GM12878 (cell line): ENCODE measurements around the gene IL1RAPL1. TPM values are rescaled to one million over a fixed set of nuclear protein-coding genes. Genes with fewer than 3 reads are reported as not detected.

Experiments
- ATAC-seq: fragments of 200-7000 bp; cut with Tn5 transposase; 3 replicates; pipeline ENCODE4 v1.9.1; 2020; ENCODE audit warnings: mild to moderate bottlenecking, moderate library complexity
- BruUV-seq: library from RNA; stranded (reverse); fragments of 400-500 nt; replicated peaks from 2 replicates; lab custom pipeline; 2021; lab: Mats Ljungman, UMichigan
- CTCF ChIA-PET: fragments of 300-600 bp; sonication (Branson Sonifier 250); formaldehyde crosslinking; extraction: SDS; loops from one replicate; lab custom pipeline; 2021; ENCODE audit warnings: inconsistent platforms; lab: Yijun Ruan, JAX
- POLR2A ChIA-PET: fragments of 350-600 bp; formaldehyde crosslinking; extraction: SDS; loops from one replicate; lab custom pipeline; 2021; ENCODE audit warnings: inconsistent platforms; lab: Charles Lee
- RAD21 ChIA-PET: fragments of 300-600 bp; sonication (Branson Sonifier 250); formaldehyde crosslinking; loops from one replicate; lab custom pipeline; 2023; ENCODE audit warnings: antibody characterized with exemption; ENCODE audit not compliant: unreplicated experiment; lab: Charles Lee
- SMC1A ChIA-PET: fragments of 300-600 bp; sonication (Branson Sonifier 250); formaldehyde crosslinking; loops from one replicate; lab custom pipeline; 2023; ENCODE audit not compliant: unreplicated experiment, uncharacterized antibody; lab: Charles Lee
- DNase-seq: peaks from one replicate; pipeline ENCODE4 v3.0.0-alpha.2; 2011; ENCODE audit warnings: low read depth, low spot score
- FAIRE-seq: peaks from 3 replicates; lab custom pipeline; 2011; peaks lifted over from hg19 to GRCh38; lab: Jason Lieb, UNC
- H2AFZ ChIP-seq: 2 replicates; pipeline ENCODE4 v1.6.0; 2011; ENCODE audit warnings: low read depth, low read length, control low read depth; ENCODE audit not compliant: control insufficient read depth
- H3K27ac ChIP-seq: 2 replicates; pipeline ENCODE4 v1.5.1; 2011; ENCODE audit warnings: control low read depth; ENCODE audit not compliant: control insufficient read depth, insufficient read depth
- H3K27me3 ChIP-seq, 2 experiments: replicated peaks in 1 of 2; 2 replicates each; pipeline versions ENCODE4 v1.6.0 to v1.6.1; 2011; ENCODE audit warnings: low read length in 1 of 2; ENCODE audit not compliant: control insufficient read depth in 2 of 2, insufficient read depth in 2 of 2
- H3K36me3 ChIP-seq, 2 experiments: 2 replicates each; pipeline ENCODE4 v1.5.1; 2011; ENCODE audit warnings: low read length in 1 of 2; ENCODE audit not compliant: control insufficient read depth in 2 of 2, insufficient read depth in 2 of 2
- H3K4me1 ChIP-seq: 2 replicates; pipeline ENCODE4 v1.6.1; 2011; ENCODE audit warnings: mild to moderate bottlenecking, low read length, moderate library complexity, mixed read lengths; ENCODE audit not compliant: control insufficient read depth, insufficient read depth
- H3K4me2 ChIP-seq: 2 replicates; pipeline ENCODE4 v1.6.0; 2011; ENCODE audit warnings: control low read depth; ENCODE audit not compliant: control insufficient read depth, insufficient read depth
- H3K4me3 ChIP-seq: fragments of 200-600 bp; sonication (generic); 2 replicates; pipeline ENCODE4 v1.5.1; 2016
- H3K79me2 ChIP-seq: 2 replicates; pipeline ENCODE4 v1.6.0; 2011; ENCODE audit warnings: low read length; ENCODE audit not compliant: control insufficient read depth, insufficient read depth
- H3K9ac ChIP-seq: 2 replicates; pipeline ENCODE4 v1.8.0; 2011; ENCODE audit warnings: low read length, control low read depth, mixed read lengths; ENCODE audit not compliant: control insufficient read depth, insufficient read depth
- H3K9me3 ChIP-seq: replicated peaks from 3 replicates; pipeline ENCODE4 v1.5.1; 2011; ENCODE audit warnings: mild to moderate bottlenecking, low read length; ENCODE audit not compliant: control insufficient read depth, insufficient read depth
- H4K20me1 ChIP-seq: 2 replicates; pipeline ENCODE4 v1.6.0; 2011; ENCODE audit not compliant: control insufficient read depth, insufficient read depth
- CREM ChIP-seq: IDR thresholded peaks from 2 replicates; pipeline ENCODE4 v1.6.1; 2014; ENCODE audit warnings: antibody characterized with exemption, low read depth
- E4F1 ChIP-seq: fragments of 450-650 bp; IDR thresholded peaks from 2 replicates; pipeline ENCODE4 v1.6.1; 2018; ENCODE audit warnings: borderline replicate concordance, mild to moderate bottlenecking; ENCODE audit not compliant: partially characterized antibody
- HSF1 ChIP-seq: fragments of 150-350 bp; IDR thresholded peaks from 2 replicates; pipeline ENCODE4 v1.6.1; 2014; ENCODE audit warnings: mild to moderate bottlenecking, low read depth, low read length
- NKRF ChIP-seq: fragments of 450-650 bp; conservative IDR thresholded peaks from 2 replicates; pipeline ENCODE4 v1.6.1; 2017; ENCODE audit warnings: mild to moderate bottlenecking, moderate library complexity
- PBX3 ChIP-seq: IDR thresholded peaks from 2 replicates; pipeline ENCODE4 v1.6.1; 2011; ENCODE audit warnings: mild to moderate bottlenecking, low read depth, low read length, moderate library complexity; ENCODE audit not compliant: insufficient replicate concordance
- RCOR1 ChIP-seq: conservative IDR thresholded peaks from 2 replicates; pipeline ENCODE4 v1.6.1; 2012; ENCODE audit warnings: low read depth, low read length, improper control_type of control experiment
- RELB ChIP-seq: fragments of 450-650 bp; IDR thresholded peaks from 2 replicates; pipeline ENCODE4 v1.6.1; 2017; ENCODE audit warnings: low read depth, mild to moderate bottlenecking, moderate library complexity
- TBL1XR1 ChIP-seq: IDR thresholded peaks from 2 replicates; pipeline ENCODE4 v1.6.1; 2012; ENCODE audit warnings: low read depth, low read length, improper control_type of control experiment
- ZZZ3 ChIP-seq: IDR thresholded peaks from 2 replicates; pipeline ENCODE4 v1.6.1; 2011; ENCODE audit warnings: low read depth; ENCODE audit not compliant: control insufficient read depth, insufficient read length
- in situ Hi-C: fragments of 300-500 bp; cut with MboI; formaldehyde crosslinking; loops from 9 replicates; pipeline ENCODE4 v1.14.3; 2018; ENCODE audit warnings: mixed read lengths
- intact Hi-C: fragments of 100-400 bp; cut with micrococcal nuclease; formaldehyde crosslinking; loops from one replicate; pipeline ENCODE4 v1.14.2; 2022; ENCODE audit not compliant: unreplicated experiment
- polyA plus RNA-seq, 11 experiments: library from polyadenylated mRNA; depleted of rRNA in 4 of 11; unstranded in 6 of 11; stranded (reverse) in 5 of 11; fragments of >200 nt; fragmentation: Nextera tagmentation in 4 of 11; fragmentation: Illumina TruSeq in 1 of 11; extraction: Ambion mirVana in 4 of 11; extraction: Trizol in 1 of 11; gene quantifications; 1 replicate in 1 of 11; 2 replicates in 10 of 11; pipeline versions ENCODE4 v1.2.1 to v1.2.3, GENCODE V29; 2011 to 2016; ENCODE audit warnings: inconsistent platforms in 2 of 11, missing spikeins in 2 of 11, low read depth in 1 of 11
- total RNA-seq, 4 experiments: library from RNA; depleted of rRNA in 3 of 4; stranded (reverse); fragments of >200 nt in 3 of 4; fragmentation: Illumina TruSeq in 1 of 4; extraction: Trizol in 1 of 4; gene quantifications; 2 replicates each; pipeline versions ENCODE4 v1.2.1 to v1.2.3, GENCODE V29; 2013 to 2021

The IL1RAPL1 gene
- total and polyA plus RNA-seq, 10 of the 15 experiments (the other 5 are each of a cell fraction or from before 2014, with no cell fraction given) = not detected

GRCh38 chrX:29653721-29654120, 1066.5 kb downstream of the IL1RAPL1 start:
- ChIA-PET POLR2A (no interaction called here), SMC1A (no interaction called here)
- ATAC-seq = no peak

More at GRCh38 chrX:29653721-29654120, 1066.5 kb downstream of the IL1RAPL1 start:
- TF ChIP-seq TBL1XR1 (no peak), CREM (no peak), RCOR1 (no peak), E4F1 (no peak), ZZZ3 (no peak), NKRF (no peak), RELB (no peak), PBX3 (no peak), HSF1 (no peak)
- H2AFZ ChIP-seq = no peak overlapping the region
- ChIA-PET RAD21 (no interaction called here), CTCF (no interaction called here)
- BruUV-seq = no TSS peak
- no peak overlapping the region for H3K4me2 ChIP-seq
- no peak for DNase-seq
- no peaks in the 10 kb centered on the region for H3K9me3 ChIP-seq
- H4K20me1 ChIP-seq = no peaks in the 10 kb centered on the region
- H3K27me3 ChIP-seq = no peaks in the 10 kb centered on the region
- FAIRE-seq = no peak
- no peaks in the 10 kb centered on the region for H3K4me1 ChIP-seq
- no peak overlapping the region for H3K27ac ChIP-seq
- no peak overlapping the region for H3K4me3 ChIP-seq
- no peaks in the 10 kb centered on the region for H3K79me2 ChIP-seq
- in situ Hi-C loops (no loop called here), intact Hi-C loops (no loop called here)
- H3K9ac ChIP-seq = no peak overlapping the region
- no peaks in the 10 kb centered on the region for H3K36me3 ChIP-seq
